Stimulated activated CD8-positive, alpha-beta memory T cell treated with anti-CD3 and anti-CD28 coated beads, Interleukin-15, amount 100 ng/mL, for 4 hours (primary cell): Measurements from ENCODE around the gene PCGF2.
"Not testable (repeated sequence)": the region's sequence is repeated elsewhere in the genome, so short reads cannot be mapped to it uniquely, and the experiment has no call there.

Experiments
- DNase-seq, 2 donors: peaks; one replicate each; pipeline ENCODE4 v3.0.0-alpha.2; 2020; ENCODE audit warnings: low read depth in 2 of 2

The PCGF2 gene

DNA sequence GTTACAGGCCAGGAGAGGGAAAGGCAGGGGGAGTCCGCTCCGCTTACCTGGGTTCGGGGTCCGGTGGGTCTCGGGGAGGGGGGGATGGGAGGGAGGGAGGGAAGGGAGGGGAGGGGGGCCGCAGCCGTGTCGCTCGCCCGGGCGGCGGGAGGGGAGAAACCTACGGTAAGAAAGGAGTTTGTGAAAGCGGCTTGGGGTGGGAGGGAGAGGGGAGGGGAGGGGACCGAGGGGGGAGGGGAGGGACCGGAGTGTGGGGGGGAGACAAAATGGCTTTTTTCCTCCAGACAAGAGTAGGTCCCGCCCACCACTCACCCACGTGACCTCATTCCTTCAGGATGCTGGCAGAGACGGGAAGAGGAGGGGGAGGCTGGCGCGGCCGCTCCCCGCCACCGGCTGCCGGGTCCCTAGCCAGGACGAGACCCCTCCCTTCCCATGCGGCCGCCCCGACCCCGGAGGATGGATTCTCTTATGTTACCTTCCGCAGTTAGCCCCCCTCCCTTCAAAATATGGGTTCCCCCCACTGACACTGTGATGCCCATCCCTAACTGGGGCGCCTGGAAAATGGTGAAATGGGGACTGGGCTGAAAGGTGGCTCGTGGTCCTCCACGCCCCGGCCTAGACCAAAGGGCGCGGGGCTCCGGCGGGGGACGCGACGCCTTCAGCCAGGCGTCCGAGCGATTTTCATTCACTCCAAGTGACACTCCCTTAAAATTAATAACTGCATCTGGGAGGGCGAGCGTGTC, at the start of gene PCGF2:
Gene PCGF2 (minus strand): TSS at position 188 of the 743 bp plus-strand sequence. CDS start 7,934 bp downstream, outside the sequence.
- no peak for DNase-seq

DNA sequence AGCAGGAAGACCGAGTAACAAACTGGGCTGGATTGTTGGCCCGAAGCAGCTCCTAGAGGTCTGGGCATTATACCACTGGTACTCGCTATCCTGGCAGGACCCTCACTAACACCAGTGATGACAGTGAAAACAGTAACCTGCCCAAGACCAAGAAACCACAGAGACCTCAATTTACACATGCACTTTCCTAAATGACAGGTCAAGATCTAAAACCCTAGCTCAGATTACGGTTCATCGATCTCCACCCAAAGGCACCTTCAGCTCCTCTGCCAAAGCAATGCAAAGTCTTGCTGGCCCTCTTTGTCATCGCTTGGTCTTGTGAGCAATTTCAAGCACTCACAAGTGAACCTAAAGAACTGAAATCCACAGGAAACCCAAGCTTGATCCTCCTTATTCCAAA, 49.7 kb upstream of the PCGF2 start:
- DNase-seq = no peak

DNA sequence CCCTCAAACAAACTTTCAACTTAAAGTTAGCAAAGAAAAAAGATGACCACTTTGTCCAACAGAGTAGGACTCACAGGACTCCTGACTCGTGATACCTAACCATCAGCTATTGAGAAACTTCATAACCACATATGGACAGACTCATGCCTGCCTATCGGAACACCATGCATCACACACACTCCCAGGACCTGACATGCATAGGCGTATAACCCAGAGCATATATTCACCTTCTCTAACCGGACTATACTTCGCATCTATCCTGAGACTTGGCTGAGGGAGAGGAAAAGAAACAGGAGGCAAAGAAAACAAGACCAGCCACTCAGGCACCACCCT, 49.0 kb upstream of the PCGF2 start:
- DNase-seq = no peak

DNA sequence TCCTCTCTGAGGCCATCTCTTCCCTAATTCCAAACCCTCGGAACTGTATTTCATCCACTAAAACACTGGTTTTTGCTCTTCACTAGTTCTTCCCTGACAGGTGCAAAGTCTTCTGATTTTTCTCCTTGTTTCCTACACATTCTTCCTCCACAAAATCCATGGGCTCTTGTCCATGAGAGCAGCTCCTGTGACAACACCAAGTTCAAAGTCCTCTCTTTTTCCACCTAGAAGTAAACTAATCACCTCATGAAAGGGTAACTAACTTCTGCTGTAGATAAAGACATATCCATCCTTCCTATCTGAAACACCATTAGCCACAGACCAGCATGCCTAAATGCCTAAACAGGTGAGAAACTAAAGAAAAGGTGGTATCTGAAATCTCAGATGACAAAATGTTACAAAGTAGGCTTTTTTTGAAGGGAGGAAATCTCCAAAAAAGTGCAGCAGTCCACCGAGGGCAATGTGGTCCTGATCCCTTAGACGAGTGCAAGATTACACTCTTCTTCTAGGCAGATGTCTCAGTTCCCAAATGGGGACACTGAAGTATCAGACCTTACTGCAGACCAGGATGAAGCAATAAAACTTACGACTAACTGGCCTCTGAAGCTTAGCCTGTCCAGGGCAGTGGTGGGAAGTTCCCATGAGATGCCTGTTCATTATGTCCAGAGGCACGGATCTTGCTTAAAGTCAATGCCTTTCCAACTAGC, 48.5 kb upstream of the PCGF2 start:
- no peak for DNase-seq

DNA sequence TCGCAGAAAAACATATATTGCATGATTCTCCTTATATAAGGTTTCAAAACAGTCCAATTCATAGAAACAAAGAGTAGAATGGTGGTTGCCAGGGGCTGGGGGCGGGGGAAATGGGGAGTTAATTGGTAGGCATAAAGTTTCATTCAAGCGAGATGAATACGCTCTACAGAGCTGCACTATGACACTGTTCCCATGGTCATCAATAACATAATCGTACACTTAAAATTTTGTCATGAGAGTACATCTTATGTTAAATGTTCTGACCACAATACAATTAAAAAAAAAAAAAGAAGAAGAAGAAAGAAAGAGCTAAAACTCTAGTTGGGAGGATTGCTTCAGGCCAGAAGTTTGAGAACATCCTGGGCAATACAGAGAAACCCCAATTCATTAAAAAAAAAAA, 46.1 kb upstream of the PCGF2 start:
- no peak for DNase-seq

DNA sequence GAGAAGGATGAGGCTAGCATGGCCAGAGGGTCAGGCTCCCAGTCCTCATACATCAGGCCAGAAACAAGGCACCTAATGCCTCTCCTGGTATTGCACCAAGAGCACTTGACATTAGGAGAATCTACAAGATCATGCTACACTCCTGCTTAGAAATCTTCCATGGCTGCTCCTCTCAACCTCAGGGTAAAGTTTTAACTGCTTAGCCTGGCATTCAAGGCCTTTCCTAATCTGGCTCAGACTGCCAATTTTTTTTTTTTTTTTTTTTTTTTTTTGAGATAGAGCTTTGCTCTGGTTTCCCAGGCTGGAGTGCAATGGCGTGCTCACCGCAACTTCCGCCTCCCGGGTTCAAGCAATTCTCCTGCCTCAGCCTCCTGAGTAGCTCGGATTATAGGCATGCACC, 43.0 kb upstream of the PCGF2 start:
- DNase-seq = no peak

DNA sequence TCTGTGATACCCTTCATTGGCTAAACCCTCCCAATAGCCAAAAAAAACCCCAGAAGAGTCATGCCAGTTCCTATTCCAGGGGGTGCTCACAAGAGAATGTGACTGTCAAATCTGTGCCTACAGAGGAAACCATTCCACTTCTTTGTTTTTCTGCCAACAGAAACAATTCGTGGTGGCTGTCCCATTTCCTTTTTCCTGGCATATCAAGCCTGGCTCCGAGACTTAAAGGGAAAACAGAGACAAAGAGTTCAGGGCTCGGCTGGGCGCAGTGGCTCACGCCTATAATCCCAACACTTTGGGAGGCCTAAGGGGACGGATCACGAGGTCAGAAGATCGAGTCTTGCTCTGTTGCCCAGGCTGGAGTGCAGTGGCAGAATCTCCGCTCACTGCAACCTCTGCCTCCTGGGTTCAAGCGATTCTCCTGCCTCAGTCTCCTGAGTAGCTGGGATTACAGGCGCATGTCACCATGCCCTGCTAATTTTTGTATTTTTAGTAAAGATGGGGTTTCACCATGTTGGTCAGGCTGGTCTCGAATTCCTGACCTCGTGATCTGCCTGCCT, 42.1 kb upstream of the PCGF2 start:
- DNase-seq = not testable (repeated sequence)

DNA sequence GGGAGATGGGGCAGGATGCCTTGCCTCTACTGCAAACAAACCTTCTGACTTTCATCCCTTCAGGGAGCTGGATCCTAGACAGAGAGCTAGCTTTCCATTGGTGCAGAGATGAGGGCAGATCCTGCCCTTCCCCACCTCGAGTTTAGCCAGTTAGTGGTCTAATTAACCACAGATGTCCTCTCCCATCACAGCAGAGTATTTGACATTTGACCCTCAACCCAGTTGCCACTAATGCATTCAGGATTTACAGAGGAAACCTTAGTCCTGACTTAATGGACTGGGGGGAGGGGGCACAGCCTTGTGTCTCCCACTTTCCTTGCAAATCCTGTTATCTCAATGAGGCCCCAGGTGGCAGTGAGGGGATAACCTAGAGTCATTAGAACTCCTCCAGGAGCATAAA, 41.0 kb upstream of the PCGF2 start:
- DNase-seq = no peak

DNA sequence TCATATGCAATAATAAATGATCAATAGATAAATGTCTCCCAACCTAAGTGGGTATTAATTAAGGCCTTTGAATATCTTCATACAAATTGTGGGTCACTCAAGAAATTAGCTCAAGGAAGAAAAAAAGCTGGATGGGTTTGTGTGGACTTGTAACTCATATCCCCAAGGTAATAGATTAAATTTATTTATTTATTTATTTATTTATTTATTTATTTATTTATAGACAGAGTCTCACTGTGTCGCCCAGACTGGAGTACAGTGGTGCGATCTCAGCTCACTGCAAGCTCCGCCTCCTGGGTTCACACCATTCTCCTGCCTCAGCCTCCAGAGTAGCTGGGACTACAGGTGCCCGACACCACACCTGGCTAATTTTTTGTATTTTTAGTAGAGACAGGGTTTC, 39.9 kb upstream of the PCGF2 start:
- not testable (repeated sequence) for DNase-seq

DNA sequence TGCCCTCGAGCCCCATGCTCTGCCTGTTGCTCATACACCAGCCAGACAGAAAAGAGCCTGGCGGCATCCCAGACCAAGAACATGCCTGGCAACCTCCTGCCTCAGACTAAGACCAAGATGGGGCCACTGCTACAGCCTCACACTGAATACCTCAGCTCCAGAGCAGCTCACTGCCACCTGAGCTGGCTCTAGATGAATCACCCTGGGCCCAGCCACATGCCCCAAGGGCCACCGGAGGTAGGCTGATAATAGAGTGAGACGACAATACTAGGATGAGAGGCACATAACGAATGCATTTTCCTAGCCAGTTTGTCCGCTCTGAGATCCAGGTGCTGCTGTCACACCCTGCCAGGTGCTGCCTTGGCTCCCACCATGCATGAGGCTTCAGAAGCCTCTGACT, 38.2 kb upstream of the PCGF2 start:
- DNase-seq = no peak

DNA sequence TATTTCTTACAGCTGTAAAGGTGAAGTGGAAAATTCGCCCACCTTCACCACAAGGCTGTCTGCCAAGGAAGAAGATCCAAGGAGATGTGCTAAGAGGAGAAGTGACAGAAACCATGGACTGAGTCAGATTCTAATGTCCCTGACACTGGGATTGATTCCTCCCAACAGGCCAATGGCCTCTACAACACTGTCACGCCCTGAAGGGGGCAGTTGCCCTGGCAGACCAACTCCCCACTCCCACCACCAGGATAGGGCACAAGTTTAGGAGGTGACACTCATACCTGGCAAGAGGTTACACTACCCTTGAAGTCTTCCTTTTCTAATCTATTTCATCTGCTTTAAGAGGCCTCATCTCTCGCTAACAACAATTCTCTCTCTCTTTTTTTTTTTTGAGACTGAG, 35.1 kb upstream of the PCGF2 start:
- DNase-seq = no peak

DNA sequence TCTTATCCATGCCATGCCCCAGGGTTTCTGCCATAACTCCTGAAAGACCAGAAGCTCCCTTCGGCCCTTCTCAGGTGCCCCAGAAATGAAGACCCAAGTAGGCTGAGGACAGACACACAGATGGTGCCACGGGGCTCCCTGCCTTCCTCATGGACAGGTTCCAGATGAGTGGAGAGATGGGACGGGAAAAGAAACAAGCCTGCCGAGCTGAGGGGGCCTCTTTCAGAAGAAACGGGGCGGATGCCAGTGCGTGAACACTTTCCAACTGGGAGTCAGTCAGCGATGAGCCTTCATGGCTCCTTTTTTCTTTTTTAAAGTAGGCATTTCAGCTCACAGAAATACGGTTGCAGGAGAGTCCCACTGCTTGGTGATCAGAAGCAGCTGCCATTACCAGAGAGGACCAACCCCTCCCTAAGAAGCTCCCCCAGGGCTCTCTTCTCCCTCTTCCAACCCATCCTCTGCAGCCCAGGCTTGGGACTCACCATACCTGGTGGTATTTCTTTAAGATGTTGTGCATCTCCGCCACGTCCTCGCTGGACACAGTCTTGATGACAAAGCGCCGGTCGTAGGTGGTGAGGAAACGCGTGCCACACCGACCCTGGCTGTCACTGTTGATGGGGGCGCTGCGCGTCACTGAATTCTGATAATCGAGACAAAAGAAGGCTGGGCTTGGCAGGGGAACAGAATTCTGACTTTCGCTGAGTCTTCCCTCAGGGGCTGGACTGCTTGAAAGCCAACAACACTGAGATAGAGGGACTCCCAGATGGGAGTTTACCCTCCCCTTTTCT, 32.0 kb upstream of the PCGF2 start:
- no peak for DNase-seq

DNA sequence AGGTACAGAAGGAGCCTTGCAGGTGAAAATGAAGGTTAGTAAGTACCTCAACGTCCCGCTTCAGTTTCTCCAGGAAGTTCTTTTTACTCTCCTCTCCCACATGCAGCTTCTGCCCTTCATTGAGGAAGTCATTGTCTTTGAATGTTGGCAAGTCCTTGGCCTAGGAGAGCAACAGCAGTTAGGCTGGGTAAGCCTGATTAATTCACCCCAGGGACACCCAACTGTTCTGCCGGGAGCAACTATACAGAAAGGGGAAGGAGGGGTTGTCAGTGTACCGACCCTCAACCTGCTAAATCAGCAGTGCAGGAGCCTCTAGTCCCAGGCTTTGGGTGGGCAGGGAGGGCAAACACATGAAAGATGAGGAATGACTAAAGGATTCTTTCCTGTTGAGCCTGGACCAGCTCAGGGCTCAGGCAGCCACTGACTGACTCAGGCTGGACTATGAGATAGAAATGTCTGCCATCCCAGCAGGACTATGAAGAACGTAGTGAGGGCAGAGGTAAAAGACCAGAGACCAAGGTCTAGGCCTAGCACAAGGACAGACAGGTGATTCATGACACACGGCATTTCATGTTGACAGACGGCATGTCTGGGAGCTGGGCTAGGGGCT, 29.6 kb upstream of the PCGF2 start:
- DNase-seq = no peak

DNA sequence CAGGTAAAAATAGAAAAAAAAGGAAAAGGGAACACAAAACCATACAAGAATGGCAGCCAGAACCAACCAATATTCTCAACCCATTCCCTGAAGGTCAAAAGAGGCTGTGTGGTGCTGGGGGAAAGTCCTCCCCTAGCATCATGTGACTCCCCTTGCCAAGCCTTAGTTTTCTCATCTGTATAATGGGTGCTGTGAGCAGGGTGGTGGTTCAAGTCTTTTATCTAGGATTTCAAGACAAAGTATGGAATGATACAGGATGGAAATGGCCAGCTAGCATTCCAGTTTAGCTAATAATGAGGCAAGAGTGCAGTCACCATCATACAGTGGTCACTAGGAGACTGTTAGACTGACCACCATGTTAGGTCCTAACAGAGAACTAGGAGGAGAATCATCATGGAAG, 25.1 kb upstream of the PCGF2 start:
- DNase-seq = no peak

DNA sequence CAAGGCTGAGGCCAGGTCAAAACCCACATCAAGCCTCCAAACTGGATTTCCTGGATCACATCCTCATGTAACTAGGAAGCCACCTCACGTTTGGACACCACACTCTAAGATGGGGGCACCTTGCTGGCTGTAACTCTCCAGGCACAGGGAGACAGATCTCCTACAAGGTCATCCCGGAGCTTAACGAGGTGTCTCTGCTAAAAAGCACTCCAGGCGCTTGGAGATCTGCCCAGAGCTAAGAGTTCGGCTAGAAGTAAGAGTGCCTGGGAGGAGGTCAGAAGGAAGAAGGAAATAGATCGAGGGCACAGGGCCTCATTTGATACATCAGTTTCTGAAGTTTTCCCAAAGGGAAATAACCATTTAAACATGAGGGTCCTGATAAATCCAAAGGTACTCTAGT, 20.3 kb upstream of the PCGF2 start:
- no peak for DNase-seq

DNA sequence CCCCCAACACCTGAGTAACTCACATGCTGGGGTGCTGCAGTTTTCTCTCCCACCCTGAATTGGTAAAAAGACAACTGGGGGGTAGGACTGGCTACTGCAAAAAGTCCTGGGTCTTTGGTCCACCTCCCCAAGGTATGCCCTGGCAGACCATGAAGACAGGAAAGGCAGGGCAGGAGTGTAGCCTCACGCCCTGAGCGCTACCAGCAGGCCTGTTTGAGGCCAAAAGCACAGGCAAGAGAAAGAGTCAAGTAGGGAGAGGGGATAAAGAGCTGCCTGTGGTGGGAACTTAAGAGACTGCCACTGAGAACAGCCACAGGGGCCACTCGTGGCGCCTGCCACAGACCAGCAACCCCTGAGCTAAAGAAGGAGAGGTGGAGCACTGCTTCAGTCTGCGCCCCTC, 18.2 kb upstream of the PCGF2 start:
- DNase-seq = no peak

DNA sequence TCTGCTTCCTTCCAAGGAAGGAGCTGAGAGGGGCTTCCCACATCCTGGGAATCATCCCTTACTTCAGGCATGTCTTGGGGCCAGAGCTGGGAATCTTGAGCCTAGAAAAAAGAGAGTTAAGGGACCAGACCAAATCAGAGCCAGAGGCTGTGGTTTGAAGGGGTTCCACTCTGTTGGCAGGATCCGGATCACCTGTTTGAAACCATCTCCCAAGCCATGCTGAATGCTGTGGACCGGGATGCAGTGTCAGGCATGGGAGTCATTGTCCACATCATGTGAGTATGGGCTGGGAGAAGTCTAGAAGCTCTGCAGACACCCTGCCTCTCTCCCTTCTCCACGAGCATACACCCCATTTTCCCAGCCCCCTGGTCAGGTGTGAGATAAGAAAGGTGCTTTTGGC, 14.1 kb upstream of the PCGF2 start:
- DNase-seq = no peak

DNA sequence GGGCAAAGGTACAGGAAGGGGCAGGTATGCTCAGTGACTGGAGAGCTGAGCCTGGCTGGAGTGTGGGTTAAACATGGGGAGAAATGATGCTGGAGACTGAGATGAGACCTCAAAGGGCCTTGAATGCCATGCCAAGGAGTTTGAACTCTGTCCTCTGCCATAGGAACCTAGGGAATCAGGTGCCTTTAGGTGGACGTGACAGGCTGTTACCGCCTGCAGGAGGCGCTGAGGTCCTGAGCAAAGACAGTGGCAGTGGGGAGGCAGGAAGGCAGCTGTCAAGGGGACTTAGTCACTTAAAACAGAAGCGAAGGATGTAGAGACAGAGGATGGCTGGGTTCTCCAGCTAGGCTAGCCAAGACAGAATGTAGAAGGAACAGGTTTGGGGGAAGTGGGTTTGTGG, 13.5 kb upstream of the PCGF2 start:
- no peak for DNase-seq

DNA sequence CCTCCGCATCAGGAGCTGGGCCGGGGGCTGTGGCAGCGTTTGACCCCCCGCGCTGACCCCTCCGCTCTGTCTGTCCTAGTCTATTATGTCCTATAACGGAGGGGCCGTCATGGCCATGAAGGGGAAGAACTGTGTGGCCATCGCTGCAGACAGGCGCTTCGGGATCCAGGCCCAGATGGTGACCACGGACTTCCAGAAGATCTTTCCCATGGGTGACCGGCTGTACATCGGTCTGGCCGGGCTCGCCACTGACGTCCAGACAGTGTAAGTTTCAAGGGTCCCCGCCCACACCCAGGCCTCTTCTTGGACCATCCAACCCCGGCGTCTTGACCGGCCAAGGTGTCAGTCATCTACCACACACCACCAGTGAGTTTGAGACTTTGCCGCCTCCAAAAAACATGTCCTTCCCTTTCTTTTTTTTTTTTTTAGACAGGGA, 5.0 kb upstream of the PCGF2 start:
- no peak for DNase-seq

DNA sequence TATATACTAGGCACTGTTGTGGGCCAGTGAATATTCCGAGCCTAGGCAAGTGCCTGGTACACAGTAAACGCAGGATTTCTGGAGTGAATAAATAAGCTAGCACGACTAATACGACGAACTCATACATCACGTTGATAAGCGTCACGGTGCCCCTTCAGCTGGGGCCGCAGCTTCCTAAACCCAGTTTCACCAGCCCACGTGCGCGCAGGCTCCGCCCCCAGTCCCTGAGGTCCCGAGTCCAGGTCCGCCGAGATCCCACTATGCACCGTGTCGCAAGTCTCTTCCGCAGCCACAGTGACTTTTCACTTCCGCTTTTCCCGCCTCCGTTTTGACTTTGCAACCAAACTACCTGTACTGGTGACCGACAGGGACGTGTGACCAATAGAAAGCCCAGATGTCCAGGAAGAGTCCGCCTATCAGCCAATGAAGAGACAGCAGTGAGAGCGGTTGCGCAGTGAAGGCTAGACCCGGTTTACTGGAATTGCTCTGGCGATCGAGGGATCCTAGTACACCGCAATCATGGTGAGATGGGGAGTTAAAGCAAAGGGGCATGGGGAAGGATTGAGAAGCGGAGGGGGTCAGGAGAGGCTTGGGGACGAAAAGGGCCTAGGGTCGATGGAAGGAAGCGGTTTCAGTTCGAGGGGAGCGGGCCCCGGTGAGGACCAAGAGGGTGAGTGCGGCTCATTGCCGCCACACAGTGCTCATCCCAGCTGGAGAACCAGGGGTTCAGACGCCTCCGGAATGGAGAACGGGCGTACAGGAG, 4.4 kb upstream of the PCGF2 start, which contains the start of gene PSMB3:
Gene PSMB3 (plus strand): TSS at position 434 of the 763 bp plus-strand sequence. CDS start 86 bp downstream, at position 520.
- peak; percentile 92 to 97 for DNase-seq

DNA sequence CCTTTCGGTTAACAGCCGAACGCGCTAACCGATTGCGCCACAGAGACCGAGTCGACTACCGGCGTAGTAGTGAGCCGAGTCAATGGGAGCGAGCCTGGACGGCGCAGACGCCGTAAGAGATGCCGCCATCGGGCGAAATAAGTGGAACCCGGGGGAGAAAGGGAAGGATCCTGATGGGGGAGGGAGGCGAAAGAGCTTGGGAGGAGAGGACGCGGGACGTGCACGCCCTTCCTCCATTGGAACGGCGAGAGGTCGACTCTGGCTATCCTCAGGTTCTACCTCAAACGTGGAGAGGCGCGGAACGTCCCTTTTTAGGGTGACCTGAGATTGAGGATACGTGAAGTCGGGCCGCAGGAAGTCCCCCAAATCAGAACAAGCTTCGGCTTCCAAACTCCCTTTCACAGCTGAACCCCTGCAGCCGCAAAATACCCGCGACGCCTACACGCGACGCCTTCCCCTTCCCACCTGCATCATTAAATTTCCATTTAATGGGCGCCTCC, 3.7 kb upstream of the PCGF2 start:
- DNase-seq = peak; percentile 48 to 52
